GM18508 (cell line): ENCODE results near the gene SORCS2.

Source experiments
- ATAC-seq: cut with Tn5 transposase; IDR thresholded peaks from one replicate; pipeline ENCODE4 v1.9.1; 2021; ENCODE audit warnings: moderate number of reproducible peaks; ENCODE audit not compliant: insufficient read depth, unreplicated experiment

The SORCS2 gene

DNA sequence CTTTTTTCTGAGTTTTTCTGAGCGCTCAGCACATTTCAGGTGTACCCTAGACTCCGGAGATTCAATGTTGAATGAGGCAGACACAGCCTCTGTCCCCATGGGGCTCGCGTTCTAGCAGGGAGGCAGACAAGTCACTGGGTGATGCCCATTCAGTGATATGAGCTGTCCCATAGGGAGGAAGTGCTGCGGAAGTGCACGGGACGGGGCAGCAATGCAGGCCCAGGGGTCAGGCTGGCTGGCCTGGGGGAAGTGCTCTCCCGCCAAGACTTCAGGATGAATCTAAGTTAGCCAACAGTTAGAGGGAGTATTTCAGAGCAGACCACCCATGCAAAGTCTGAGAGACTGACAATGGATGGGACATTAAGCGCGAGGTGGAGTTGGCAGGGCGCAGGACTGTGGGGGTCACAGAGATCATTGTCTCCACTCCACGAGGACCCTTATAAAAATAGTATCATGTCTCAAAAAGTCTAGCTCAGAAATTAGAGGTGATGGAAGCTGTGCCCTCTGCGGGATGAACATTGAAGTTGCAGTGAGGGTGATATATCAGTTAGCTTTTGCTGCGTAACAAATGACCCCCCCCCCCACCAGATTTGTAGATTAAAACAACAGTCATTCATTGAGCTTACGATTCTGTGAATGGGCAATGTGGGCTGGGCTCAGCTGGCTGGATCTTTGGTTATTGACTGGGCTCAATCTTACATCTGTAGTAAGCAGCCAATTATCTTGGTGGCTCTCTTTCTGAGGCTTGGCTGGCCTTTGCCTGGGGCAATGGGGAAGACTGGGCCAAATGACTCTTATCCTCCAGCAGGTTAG, 226.0 kb downstream of the SORCS2 start:
- no peak for ATAC-seq

DNA sequence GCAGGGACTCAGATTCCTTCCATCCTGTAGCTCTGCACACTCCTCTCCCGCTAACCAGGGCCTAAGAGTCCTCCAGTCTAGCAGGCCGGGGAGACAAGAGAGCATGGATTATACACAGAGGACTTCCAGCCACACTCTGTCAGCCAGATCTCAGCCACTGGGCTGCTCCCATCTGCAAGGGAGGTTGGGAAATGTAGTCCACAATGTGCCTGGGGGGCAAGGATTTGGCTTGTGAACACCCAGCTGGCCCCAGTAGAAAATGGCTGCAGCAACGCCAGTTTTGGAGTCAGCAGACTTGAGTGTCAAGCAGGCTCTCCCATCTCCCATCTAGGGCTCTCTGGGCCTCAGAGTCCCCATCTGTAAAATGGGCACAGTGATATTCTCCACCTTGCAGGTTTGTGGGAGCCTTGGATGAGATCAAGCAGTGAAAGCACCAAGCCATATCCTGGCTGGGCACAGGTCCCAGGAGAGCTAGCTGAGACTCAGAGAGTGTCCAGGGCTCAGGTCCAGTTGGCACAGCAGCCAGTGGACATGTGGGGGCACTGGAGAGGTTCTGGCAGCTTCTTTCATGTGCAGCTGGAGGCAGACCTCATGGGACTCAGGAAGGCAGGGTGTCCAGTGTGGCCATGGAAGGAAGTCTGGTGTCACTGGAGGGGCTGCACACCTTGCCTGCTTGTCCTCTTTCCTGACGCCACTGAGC, 227.8 kb downstream of the SORCS2 start:
- ATAC-seq, result no peak

- ATAC-seq, result no peak
Observed at GRCh38 chr4:7420661-7421040, 228.3 kb downstream of the SORCS2 start.

- ATAC-seq, result no peak
Observed at GRCh38 chr4:7421356-7422150, 229.2 kb downstream of the SORCS2 start.

- ATAC-seq, result no peak
Observed at GRCh38 chr4:7422151-7422897, 230.0 kb downstream of the SORCS2 start.

DNA sequence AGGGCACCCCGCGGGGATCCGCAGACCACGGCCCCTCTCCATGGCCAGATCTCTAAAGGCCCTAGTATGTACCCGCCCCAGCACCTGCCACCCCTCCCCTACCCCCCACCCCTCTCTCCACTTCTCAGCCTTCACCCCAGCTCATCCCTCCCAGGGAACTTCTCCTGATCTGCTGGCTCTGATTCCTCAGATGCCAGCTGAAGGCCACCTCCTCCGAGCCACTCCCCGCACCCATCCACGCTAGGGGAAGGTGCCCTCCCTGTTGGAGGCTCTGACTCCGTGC, 230.5 kb downstream of the SORCS2 start:
- no peak for ATAC-seq

- no peak for ATAC-seq
Observed at GRCh38 chr4:7423391-7423790, 231.1 kb downstream of the SORCS2 start.

- no peak for ATAC-seq
Observed at GRCh38 chr4:7423801-7424552, 231.6 kb downstream of the SORCS2 start.

GRCh38 chr4:7424553-7425111, 232.3 kb downstream of the SORCS2 start:
- no peak for ATAC-seq

- no peak for ATAC-seq
Observed at GRCh38 chr4:7425124-7425523, 232.8 kb downstream of the SORCS2 start.

- ATAC-seq, result no peak
Observed at GRCh38 chr4:7425591-7426468, 233.5 kb downstream of the SORCS2 start.

GRCh38 chr4:7426525-7427171, 234.3 kb downstream of the SORCS2 start:
- no peak for ATAC-seq

DNA sequence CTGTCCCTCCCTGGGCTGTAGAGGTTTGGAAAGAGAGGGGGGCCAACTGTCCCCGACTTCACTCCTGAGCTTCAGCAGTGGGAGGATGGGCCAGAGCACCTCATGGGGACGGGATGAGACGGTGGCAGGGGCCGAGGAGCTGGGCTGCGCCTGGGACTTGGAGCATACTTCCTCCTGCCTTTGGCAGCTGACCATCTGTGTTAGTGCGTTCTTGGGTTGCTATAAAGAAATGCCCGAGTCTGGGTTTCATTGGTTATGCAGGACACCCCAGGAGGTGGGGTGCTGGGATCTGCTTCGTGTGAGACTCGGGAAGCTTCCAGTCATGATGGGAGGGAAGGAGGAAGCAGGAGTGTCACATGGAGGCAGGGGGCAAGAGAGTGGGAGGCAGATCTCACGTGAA, 235.0 kb downstream of the SORCS2 start:
- no peak for ATAC-seq

DNA sequence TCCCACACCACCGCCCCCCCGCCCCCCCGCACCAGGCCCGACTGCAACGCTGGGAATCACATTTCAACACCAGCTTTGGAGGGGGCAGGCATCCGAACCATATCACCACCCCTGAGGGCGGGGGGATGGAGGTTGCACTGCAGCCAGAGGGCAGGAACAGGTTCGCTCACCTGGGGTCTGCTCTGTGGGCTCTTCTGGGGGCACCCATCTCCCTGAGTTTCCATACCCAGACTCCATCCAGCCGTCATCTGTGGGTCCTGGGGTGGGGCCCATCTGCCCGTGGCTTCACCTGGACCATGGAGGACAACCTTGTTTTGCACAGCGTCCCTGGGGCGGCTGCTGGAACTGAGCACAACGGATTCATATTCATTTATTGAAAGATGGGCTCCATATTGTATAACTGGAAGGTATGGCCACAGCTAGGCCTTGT, 235.5 kb downstream of the SORCS2 start:
- no peak for ATAC-seq

DNA sequence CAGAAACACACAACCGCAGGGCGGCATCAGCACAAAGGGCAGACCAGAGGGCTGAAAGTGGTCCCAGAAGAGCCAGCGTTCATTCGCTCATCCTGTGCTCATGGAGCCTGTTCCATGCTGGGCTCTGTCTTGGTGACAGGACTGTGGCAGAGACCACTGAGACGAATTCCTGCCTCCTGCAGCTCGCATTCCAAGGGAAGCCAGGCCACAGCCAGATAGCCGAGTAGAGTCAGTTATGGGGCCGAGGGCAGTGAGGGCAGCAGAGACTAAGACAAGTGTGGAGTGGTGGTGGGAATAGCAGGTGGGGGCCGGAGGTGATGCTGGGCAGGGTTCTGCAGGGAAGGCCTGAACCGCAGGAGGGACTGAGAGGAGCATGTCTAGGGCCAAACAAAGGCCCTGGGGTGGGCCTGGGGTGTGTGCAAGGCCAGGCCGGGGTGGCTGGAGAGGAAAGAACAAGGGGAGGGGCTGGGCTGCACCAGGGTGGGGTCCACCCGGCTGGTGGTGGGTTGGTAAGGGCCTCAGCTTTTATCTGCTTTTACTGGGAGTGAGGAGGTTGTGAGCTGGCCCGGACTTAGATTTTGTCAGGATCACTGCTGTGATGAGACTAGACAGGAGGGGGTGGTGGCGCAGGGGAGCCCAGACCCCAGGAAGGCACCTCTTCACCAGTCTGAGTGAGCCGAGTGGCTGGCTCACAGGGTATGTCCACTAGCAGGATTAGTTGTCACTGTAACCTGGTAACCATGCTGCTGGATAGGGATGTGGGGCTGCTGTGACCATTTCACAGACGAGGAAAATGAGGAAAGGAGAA, 236.1 kb downstream of the SORCS2 start:
- no peak for ATAC-seq

- no peak for ATAC-seq
Observed at GRCh38 chr4:7429069-7429416, 236.7 kb downstream of the SORCS2 start.

- ATAC-seq, result no peak
Observed at GRCh38 chr4:7429601-7430078, 237.3 kb downstream of the SORCS2 start.
